ENCODE measurements around the gene PRSS3. TPM values are rescaled to one million over a fixed set of nuclear protein-coding genes. Genes with fewer than 3 reads are reported as not detected.
"Not testable (repeated sequence)": the region's sequence is repeated elsewhere in the genome, so short reads cannot be mapped to it uniquely, and the experiment has no call there.

PRSS3 gene
- total RNA-seq, 2 donors from 2014 or later: not detected

GRCh38 chr9:33786681-33787080, 8.7 kb upstream of the PRSS3 start:
- Mint-ChIP-seq H3K9me3 (no peaks in the 10 kb centered on the region), H3K27me3 (ENCODE audit: insufficient read depth) (peaks cover 8% of the 10 kb centered on the region), H3K36me3 (ENCODE audit: low read depth) (no peaks in the 10 kb centered on the region), H3K27ac (no peak overlapping the region), H3K4me3 (no peak overlapping the region), H3K4me1 (peaks cover under 1% of the 10 kb centered on the region)
- no peak for DNase-seq
- Histone ChIP-seq H3K4me1 (ENCODE audit: control insufficient read depth, insufficient read depth, low read length) (no peaks in the 10 kb centered on the region), H3K4me3 (ENCODE audit: low read length) (no peak overlapping the region), H3K9ac (ENCODE audit: extremely low read depth, low read length, poor library complexity, severe bottlenecking) (no peak overlapping the region), H3K36me3 (ENCODE audit: control insufficient read depth, insufficient read depth, low read length) (no peaks in the 10 kb centered on the region), H3K27ac (ENCODE audit: low read depth, low read length) (no peak overlapping the region), H3K9me3 (ENCODE audit: control insufficient read depth, low read length) (no peaks in the 10 kb centered on the region), H3K27me3 (ENCODE audit: control insufficient read depth, insufficient read depth, low read length, poor library complexity, severe bottlenecking) (peaks cover 21% of the 10 kb centered on the region)
- no peak for TF ChIP-seq CTCF (conservative IDR thresholded peaks at IDR 0.05)
- 87 to 100% methylated on average over 2 of the region's 2 CpGs for WGBS, 2 experiments (ENCODE audit: insufficient coverage in 1 of 2, insufficient read length in 1 of 2)

GRCh38 chr9:33787839-33788238, 7.5 kb upstream of the PRSS3 start:
- peak; percentile 36 for TF ChIP-seq CTCF (conservative IDR thresholded peaks at IDR 0.05)
- no peak overlapping the region for H3K9ac ChIP-seq (ENCODE audit: extremely low read depth, low read length, poor library complexity, severe bottlenecking)
- H3K27ac ChIP-seq (ENCODE audit: low read depth, low read length): no peak overlapping the region
- H3K36me3 Mint-ChIP-seq (ENCODE audit: low read depth): no peaks in the 10 kb centered on the region
- H3K4me3 ChIP-seq (ENCODE audit: low read length): no peak overlapping the region
- no peaks in the 10 kb centered on the region for H3K36me3 ChIP-seq (ENCODE audit: control insufficient read depth, insufficient read depth, low read length)
- H3K9me3 Mint-ChIP-seq: no peaks in the 10 kb centered on the region
- 59% methylated on average over 1 of the region's 1 CpG; no CpG with 5 or more reads in 1 of the 2 experiments for WGBS, 2 experiments (ENCODE audit: insufficient coverage in 1 of 2, insufficient read length in 1 of 2)
- no peak overlapping the region for H3K27ac Mint-ChIP-seq
- no peak for DNase-seq
- H3K9me3 ChIP-seq (ENCODE audit: control insufficient read depth, low read length): no peaks in the 10 kb centered on the region
- peaks cover 26% of the 10 kb centered on the region for H3K27me3 ChIP-seq (ENCODE audit: control insufficient read depth, insufficient read depth, low read length, poor library complexity, severe bottlenecking)
- no peak overlapping the region for H3K4me3 Mint-ChIP-seq
- H3K4me1 Mint-ChIP-seq: peaks cover 7% of the 10 kb centered on the region
- no peaks in the 10 kb centered on the region for H3K4me1 ChIP-seq (ENCODE audit: control insufficient read depth, insufficient read depth, low read length)
- H3K27me3 Mint-ChIP-seq (ENCODE audit: insufficient read depth): peaks cover 9% of the 10 kb centered on the region

GRCh38 chr9:33789429-33789828, 5.9 kb upstream of the PRSS3 start:
- not testable (repeated sequence) for H3K4me1 ChIP-seq (ENCODE audit: control insufficient read depth, insufficient read depth, low read length); H3K4me1 Mint-ChIP-seq; DNase-seq; H3K9me3 Mint-ChIP-seq; H3K4me3 ChIP-seq (ENCODE audit: low read length); H3K9me3 ChIP-seq (ENCODE audit: control insufficient read depth, low read length); H3K27ac Mint-ChIP-seq; H3K36me3 Mint-ChIP-seq (ENCODE audit: low read depth); H3K4me3 Mint-ChIP-seq; H3K27ac ChIP-seq (ENCODE audit: low read depth, low read length); H3K9ac ChIP-seq (ENCODE audit: extremely low read depth, low read length, poor library complexity, severe bottlenecking); H3K36me3 ChIP-seq (ENCODE audit: control insufficient read depth, insufficient read depth, low read length)
- 91 to 100% methylated on average over 2 of the region's 2 CpGs for WGBS, 2 experiments (ENCODE audit: insufficient coverage in 1 of 2, insufficient read length in 1 of 2)
- peaks cover 25% of the 10 kb centered on the region for H3K27me3 Mint-ChIP-seq (ENCODE audit: insufficient read depth)
- peaks cover 42% of the 10 kb centered on the region for H3K27me3 ChIP-seq (ENCODE audit: control insufficient read depth, insufficient read depth, low read length, poor library complexity, severe bottlenecking)

GRCh38 chr9:33791117-33791516, 4.2 kb upstream of the PRSS3 start:
- no peaks in the 10 kb centered on the region for H3K36me3 ChIP-seq (ENCODE audit: control insufficient read depth, insufficient read depth, low read length)
- Mint-ChIP-seq H3K27ac (no peak overlapping the region), H3K4me1 (peaks cover 16% of the 10 kb centered on the region), H3K9me3 (no peaks in the 10 kb centered on the region), H3K27me3 (ENCODE audit: insufficient read depth) (peaks cover 27% of the 10 kb centered on the region), H3K36me3 (ENCODE audit: low read depth) (no peaks in the 10 kb centered on the region), H3K4me3 (no peak overlapping the region)
- no peak overlapping the region for H3K27ac ChIP-seq (ENCODE audit: low read depth, low read length)
- 88% methylated on average over 2 of the region's 2 CpGs; no CpG with 5 or more reads in 1 of the 2 experiments for WGBS, 2 experiments (ENCODE audit: insufficient coverage in 1 of 2, insufficient read length in 1 of 2)
- no peak overlapping the region for H3K9ac ChIP-seq (ENCODE audit: extremely low read depth, low read length, poor library complexity, severe bottlenecking)
- TF ChIP-seq CTCF (conservative IDR thresholded peaks at IDR 0.05): no peak
- H3K4me3 ChIP-seq (ENCODE audit: low read length): no peak overlapping the region
- no peaks in the 10 kb centered on the region for H3K9me3 ChIP-seq (ENCODE audit: control insufficient read depth, low read length)
- DNase-seq: no peak
- H3K4me1 ChIP-seq (ENCODE audit: control insufficient read depth, insufficient read depth, low read length): no peaks in the 10 kb centered on the region
- peaks cover 49% of the 10 kb centered on the region for H3K27me3 ChIP-seq (ENCODE audit: control insufficient read depth, insufficient read depth, low read length, poor library complexity, severe bottlenecking)

- not testable (repeated sequence) for H3K4me3 ChIP-seq (ENCODE audit: low read length); H3K9ac ChIP-seq (ENCODE audit: extremely low read depth, low read length, poor library complexity, severe bottlenecking); H3K9me3 ChIP-seq (ENCODE audit: control insufficient read depth, low read length); H3K36me3 Mint-ChIP-seq (ENCODE audit: low read depth); H3K27ac ChIP-seq (ENCODE audit: low read depth, low read length); H3K36me3 ChIP-seq (ENCODE audit: control insufficient read depth, insufficient read depth, low read length); H3K27ac Mint-ChIP-seq; DNase-seq; H3K4me1 ChIP-seq (ENCODE audit: control insufficient read depth, insufficient read depth, low read length); H3K9me3 Mint-ChIP-seq; H3K4me3 Mint-ChIP-seq
- Mint-ChIP-seq H3K27me3 (ENCODE audit: insufficient read depth) (peaks cover 37% of the 10 kb centered on the region), H3K4me1 (peaks cover 16% of the 10 kb centered on the region)
- 89 to 97% methylated on average over 1 of the region's 1 CpG for WGBS, 2 experiments (ENCODE audit: insufficient coverage in 1 of 2, insufficient read length in 1 of 2)
- peaks cover 27% of the 10 kb centered on the region for H3K27me3 ChIP-seq (ENCODE audit: control insufficient read depth, insufficient read depth, low read length, poor library complexity, severe bottlenecking)
These were observed 1.9 kb upstream of the PRSS3 start for GRCh38 chr9:33793496-33793895.
